ENCODE measurements around the gene BSN. TPM values are rescaled to one million over a fixed set of nuclear protein-coding genes. Genes with fewer than 3 reads are reported as not detected.

BSN gene, protein sequence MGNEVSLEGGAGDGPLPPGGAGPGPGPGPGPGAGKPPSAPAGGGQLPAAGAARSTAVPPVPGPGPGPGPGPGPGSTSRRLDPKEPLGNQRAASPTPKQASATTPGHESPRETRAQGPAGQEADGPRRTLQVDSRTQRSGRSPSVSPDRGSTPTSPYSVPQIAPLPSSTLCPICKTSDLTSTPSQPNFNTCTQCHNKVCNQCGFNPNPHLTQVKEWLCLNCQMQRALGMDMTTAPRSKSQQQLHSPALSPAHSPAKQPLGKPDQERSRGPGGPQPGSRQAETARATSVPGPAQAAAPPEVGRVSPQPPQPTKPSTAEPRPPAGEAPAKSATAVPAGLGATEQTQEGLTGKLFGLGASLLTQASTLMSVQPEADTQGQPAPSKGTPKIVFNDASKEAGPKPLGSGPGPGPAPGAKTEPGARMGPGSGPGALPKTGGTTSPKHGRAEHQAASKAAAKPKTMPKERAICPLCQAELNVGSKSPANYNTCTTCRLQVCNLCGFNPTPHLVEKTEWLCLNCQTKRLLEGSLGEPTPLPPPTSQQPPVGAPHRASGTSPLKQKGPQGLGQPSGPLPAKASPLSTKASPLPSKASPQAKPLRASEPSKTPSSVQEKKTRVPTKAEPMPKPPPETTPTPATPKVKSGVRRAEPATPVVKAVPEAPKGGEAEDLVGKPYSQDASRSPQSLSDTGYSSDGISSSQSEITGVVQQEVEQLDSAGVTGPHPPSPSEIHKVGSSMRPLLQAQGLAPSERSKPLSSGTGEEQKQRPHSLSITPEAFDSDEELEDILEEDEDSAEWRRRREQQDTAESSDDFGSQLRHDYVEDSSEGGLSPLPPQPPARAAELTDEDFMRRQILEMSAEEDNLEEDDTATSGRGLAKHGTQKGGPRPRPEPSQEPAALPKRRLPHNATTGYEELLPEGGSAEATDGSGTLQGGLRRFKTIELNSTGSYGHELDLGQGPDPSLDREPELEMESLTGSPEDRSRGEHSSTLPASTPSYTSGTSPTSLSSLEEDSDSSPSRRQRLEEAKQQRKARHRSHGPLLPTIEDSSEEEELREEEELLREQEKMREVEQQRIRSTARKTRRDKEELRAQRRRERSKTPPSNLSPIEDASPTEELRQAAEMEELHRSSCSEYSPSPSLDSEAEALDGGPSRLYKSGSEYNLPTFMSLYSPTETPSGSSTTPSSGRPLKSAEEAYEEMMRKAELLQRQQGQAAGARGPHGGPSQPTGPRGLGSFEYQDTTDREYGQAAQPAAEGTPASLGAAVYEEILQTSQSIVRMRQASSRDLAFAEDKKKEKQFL (N-terminal part only)
- under 0.01 and 0.17 TPM in 2 replicates for total RNA-seq

DNA sequence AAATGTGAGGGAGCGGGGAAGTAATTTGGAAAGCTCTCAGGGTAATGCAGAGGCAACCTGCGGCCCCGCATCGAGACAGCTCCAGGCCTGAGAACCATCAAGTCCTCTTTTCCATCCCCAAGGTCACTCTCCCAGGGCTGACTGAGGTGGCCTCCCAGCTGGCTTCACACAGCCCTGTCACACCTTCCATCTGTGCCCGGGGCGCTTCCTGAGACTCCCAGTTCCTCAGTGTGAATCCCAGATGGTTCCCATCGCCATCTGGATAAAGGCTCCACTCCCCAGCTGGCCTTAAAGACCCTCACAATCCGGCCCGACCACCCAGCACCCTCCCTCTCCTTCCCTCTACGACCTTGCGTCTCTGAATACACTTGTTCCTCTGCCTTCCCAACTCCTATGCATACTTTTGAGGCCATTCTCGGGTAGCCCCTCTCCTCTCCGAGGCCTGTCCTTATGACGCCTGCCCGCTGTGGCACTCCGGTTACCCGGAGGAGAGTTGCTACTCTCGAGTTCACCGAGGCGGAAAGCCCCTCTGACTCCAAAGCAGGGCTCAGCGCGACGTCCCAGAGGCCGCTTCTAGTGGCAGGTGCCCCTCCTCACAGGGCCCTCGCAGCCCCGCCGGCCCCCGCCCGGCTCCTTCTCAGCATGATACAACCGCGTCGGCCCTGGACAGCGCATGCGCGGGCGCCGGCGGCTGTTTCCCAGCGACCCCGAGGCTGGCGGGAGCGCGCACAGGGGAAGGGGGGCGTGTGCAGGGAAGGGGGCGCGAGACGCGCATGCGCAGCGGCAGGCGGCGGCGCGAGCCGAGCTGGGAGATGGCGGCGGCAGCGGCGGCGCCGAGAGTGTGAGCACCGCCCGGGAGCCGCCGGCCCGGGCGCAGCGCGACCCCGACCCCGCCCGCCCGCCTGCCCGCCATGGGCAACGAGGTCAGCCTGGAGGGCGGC lies at the start of gene BSN:
Gene BSN (plus strand): TSS at position 786 of the 941 bp plus-strand sequence. CDS start 126 bp downstream, at position 912.

DNA sequence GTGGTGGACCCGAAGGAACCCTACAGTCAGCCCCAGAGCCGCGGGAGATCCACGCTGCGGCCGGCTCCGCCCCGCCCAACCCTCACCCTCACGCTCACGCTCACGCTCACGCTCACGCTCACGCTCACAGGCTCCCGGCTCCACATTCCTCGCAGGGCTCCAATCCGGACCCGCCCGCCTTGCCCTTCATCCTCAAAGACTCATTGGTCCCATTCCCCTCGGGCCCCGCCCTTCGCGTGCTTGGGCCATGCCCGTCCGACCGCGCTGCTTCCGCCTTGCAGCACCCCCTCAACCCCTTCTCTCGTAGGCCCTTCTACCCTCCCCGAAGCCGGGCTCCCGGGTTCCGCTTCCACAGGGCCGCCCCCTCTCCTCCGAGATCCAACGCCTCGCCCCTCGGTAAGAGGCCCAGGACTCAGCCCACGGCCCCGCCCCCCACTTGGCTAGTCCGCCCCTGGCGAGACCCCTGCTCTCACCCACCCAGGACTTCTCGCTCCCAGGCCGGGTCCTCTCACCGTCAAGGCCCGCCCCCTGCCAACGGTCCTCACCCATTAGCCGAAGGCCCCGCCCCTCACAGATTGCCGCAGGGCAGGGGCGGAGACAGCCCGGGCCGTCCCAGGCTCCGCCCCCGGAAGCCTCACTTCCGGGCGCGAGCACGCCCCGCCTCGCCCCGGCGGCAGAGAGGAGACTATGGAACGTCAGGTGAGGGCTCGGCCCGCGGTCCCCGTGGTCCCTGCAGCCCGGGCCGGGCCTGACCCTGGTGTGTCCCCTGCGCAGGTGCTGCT lies 119.6 kb downstream of the BSN start, which contains the start of gene APEH:
Gene APEH (plus strand): TSS at position 637 of the 782 bp plus-strand sequence. CDS start 51 bp downstream, at position 688.

DNA sequence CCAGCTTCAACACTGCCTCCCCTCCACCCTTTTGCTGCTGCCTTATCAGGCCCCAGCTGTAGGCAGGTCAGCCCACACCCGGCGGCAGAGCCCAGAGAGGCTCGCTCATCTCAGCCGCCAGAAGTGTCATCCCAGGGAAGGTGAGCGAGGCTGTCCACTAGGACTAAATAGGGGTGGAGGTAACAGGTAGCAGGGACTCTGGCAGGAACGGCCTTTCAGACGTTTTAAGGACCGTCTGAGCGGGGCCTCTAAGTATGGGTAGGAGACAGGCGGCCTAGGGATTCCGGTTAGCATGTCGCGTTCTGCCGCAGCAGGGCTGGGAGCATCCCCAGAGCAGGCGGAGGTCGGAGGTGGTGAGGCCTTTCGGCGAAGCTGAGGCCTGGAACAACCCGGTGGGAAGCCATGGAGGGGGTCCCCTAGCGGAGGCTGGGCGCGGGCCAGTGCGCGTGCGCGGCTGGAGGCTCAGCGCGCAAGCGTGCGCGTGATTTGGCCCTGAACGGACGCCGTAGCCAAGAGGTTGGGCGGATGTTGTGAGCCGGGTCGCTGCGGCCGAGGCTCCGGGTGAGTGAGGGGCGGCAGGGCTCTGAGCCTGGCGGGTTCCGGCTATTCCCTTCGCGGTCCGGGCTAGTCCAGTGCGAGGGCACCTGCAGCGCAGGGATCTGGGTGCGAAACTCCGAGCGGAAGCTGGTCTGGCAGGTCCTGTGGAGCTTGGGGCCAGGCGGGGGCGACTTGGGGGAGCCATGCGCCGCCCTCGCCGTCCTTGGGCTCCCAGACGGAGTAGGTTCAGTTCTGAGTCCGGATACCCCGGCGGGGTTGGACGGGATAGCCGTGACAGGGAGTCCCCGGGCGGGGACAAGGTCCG lies 135.0 kb downstream of the BSN start, which contains the start of the genes MST1 and RNF123:
Gene MST1 (minus strand): TSS at position 429 of the 862 bp plus-strand sequence. CDS start 783 bp downstream, outside the sequence.
Gene RNF123 (plus strand): TSS at position 512 of the 862 bp plus-strand sequence. CDS start 1,609 bp downstream, outside the sequence.

DNA sequence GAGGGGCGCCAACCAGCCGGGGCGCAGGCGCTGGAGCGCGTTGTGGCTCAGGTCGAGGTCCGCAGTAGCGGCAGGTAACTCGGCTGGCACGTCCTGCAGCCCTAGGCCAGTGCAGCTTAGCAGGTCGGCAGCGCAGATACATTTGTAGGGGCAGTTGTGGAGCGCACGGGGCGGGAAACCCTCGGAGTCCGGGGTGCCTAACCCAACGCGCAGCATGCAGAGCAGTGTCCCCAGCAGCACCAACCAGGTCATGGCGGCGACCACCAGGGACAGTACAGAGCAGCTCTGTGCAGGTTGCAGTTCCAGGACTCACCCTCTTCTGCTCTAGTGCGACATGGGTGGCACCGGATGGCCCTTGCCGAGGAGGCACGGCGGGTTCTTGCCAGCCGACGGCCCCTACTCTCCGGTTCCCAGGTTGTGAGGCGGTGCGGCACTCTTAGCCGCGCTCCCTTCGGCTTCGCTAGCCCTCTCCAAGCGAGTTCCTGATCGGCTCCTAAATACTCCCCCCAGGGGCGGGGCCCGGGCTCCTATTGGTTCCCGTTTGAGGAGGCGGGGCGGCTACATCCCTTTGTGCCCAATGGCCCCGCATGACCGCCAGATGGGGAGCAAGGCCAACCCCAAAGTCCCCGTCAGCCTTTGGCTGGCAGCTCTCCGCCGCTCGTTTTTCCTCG lies 165.1 kb downstream of the BSN start, which contains the start of gene AMIGO3:
Gene AMIGO3 (minus strand): TSS at position 471 of the 671 bp plus-strand sequence. CDS start 219 bp downstream, at position 252.

Other genes starting within 250 kb of the BSN start
- gene USP4, start 214.4 kb upstream of the BSN start, total RNA-seq, result 24.3 and 35.6 TPM in 2 replicates
- gene GPX1, start 196.1 kb upstream of the BSN start, total RNA-seq, result 250 and 395 TPM in 2 replicates
- gene RHOA, start 142.5 kb upstream of the BSN start, total RNA-seq, result 565 and 822 TPM in 2 replicates
- gene TCTA, start 142.1 kb upstream of the BSN start, total RNA-seq, result 26.6 and 26.8 TPM in 2 replicates
- 1.2 and 3.2 TPM in 2 replicates for gene AMT, start 132.0 kb upstream of the BSN start, total RNA-seq
- gene NICN1, start 125.2 kb upstream of the BSN start, total RNA-seq, result 5.1 and 7.4 TPM in 2 replicates
- 41.3 and 53.8 TPM in 2 replicates for gene DAG1, start 84.2 kb upstream of the BSN start, total RNA-seq
- 134 and 165 TPM in 2 replicates for gene APEH, start 119.9 kb downstream of the BSN start, total RNA-seq
- gene MST1, start 135.0 kb downstream of the BSN start, total RNA-seq, result 6.5 and 10.4 TPM in 2 replicates
- 26.2 and 35.1 TPM in 2 replicates for gene RNF123, start 135.1 kb downstream of the BSN start, total RNA-seq
- 0.29 and 1.8 TPM in 2 replicates for gene AMIGO3, start 165.2 kb downstream of the BSN start, total RNA-seq
- 22.0 and 30.5 TPM in 2 replicates for gene GMPPB, start 169.5 kb downstream of the BSN start, total RNA-seq
- gene IP6K1, start 232.1 kb downstream of the BSN start, total RNA-seq, result 31.4 and 46.3 TPM in 2 replicates
- gene CDHR4, start 245.4 kb downstream of the BSN start, total RNA-seq, result 0.33 TPM in 1 of 2 replicates, not detected in the other
- 9.3 and 10.5 TPM in 2 replicates for gene INKA1, start 248.8 kb downstream of the BSN start, total RNA-seq